K562 (cell line): ENCODE results near the gene PRDX6.

Experiments used
- BACH1 ChIP-seq: fragments of 200-800 bp; sonication (Bioruptor generic); IDR thresholded peaks from 2 replicates; pipeline ENCODE4 v1.6.1; 2016; ENCODE audit warnings: missing genetic modification characterization, missing compliant biosample characterization
- SLC30A9 ChIP-seq: fragments of 250-450 bp; sonication (Bioruptor Pico); IDR thresholded peaks from 2 replicates; pipeline ENCODE4 v1.8.0; 2022; ENCODE audit warnings: mild to moderate bottlenecking, moderate library complexity
- SREBF1 ChIP-seq: fragments of 150-350 bp; IDR thresholded peaks from 2 replicates; pipeline ENCODE4 v1.6.1; 2014; ENCODE audit warnings: antibody characterized with exemption, low read depth, low read length, borderline replicate concordance
- ZNF76 ChIP-seq: fragments of 250-450 bp; sonication (Bioruptor Pico); IDR thresholded peaks from 2 replicates; pipeline ENCODE4 v1.4.0; 2020; ENCODE audit warnings: mild to moderate bottlenecking, moderate library complexity, borderline replicate concordance
- TF ChIP-seq, protein P1 (sequence below), 2 experiments: fragments of 200-800 bp in 1 of 2; sonication (Bioruptor generic) in 1 of 2; sonication (generic) in 1 of 2; formaldehyde crosslinking in 1 of 2; IDR thresholded peaks in 1 of 2; conservative IDR thresholded peaks in 1 of 2; 2 replicates each; pipeline versions ENCODE4 v1.5.0 to v1.6.1; 2016 to 2020; ENCODE audit warnings: missing compliant biosample characterization in 1 of 2, missing genetic modification characterization in 1 of 2, missing genetic modification reagents in 1 of 2

DNA sequence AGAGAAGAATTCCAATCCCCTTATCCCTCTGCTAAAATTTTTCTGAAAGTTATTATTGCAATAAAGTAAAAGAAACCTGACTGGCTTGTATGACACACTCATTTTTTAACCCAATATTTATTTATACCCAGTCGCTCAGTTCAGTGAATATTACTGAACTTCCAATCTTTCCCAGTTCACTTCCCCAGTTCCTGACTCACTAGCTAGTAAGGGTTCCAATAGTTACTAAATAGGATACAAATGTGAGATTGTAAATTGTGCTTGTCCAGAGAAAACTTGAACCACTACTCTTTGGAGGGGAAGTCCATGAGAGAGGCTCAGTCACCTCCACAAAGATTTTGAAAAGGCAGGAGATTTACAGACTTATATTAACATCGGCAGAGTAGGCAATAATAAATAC is 31.4 kb downstream of the PRDX6 start:
- TF ChIP-seq, protein P1, sequence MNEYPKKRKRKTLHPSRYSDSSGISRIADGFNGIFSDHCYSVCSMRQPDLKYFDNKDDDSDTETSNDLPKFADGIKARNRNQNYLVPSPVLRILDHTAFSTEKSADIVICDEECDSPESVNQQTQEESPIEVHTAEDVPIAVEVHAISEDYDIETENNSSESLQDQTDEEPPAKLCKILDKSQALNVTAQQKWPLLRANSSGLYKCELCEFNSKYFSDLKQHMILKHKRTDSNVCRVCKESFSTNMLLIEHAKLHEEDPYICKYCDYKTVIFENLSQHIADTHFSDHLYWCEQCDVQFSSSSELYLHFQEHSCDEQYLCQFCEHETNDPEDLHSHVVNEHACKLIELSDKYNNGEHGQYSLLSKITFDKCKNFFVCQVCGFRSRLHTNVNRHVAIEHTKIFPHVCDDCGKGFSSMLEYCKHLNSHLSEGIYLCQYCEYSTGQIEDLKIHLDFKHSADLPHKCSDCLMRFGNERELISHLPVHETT (CRISPR knock-in tag; conservative IDR thresholded peaks at IDR 0.05 in 1 of 2, IDR thresholded peaks at IDR 0.05 in 1 of 2) = no peak
- TF ChIP-seq BACH1 (tag) = no peak
- no peak for TF ChIP-seq SLC30A9 (CRISPR knock-in tag)
- no peak for TF ChIP-seq SREBF1
- TF ChIP-seq ZNF76 (CRISPR knock-in tag) = no peak
